GM12878 (cell line): ENCODE data around the gene ATF6B. TPM values are rescaled to one million over a fixed set of nuclear protein-coding genes. Genes with fewer than 3 reads are reported as not detected.

Source experiments
- ATAC-seq: fragments of 200-7000 bp; cut with Tn5 transposase; 3 replicates; pipeline ENCODE4 v1.9.1; 2020; ENCODE audit warnings: mild to moderate bottlenecking, moderate library complexity
- BruUV-seq: library from RNA; stranded (reverse); fragments of 400-500 nt; replicated peaks from 2 replicates; lab custom pipeline; 2021; lab: Mats Ljungman, UMichigan
- CTCF ChIA-PET: fragments of 300-600 bp; sonication (Branson Sonifier 250); formaldehyde crosslinking; extraction: SDS; loops from one replicate; lab custom pipeline; 2021; ENCODE audit warnings: inconsistent platforms; lab: Yijun Ruan, JAX
- POLR2A ChIA-PET: fragments of 350-600 bp; formaldehyde crosslinking; extraction: SDS; loops from one replicate; lab custom pipeline; 2021; ENCODE audit warnings: inconsistent platforms; lab: Charles Lee
- RAD21 ChIA-PET: fragments of 300-600 bp; sonication (Branson Sonifier 250); formaldehyde crosslinking; loops from one replicate; lab custom pipeline; 2023; ENCODE audit warnings: antibody characterized with exemption; ENCODE audit not compliant: unreplicated experiment; lab: Charles Lee
- SMC1A ChIA-PET: fragments of 300-600 bp; sonication (Branson Sonifier 250); formaldehyde crosslinking; loops from one replicate; lab custom pipeline; 2023; ENCODE audit not compliant: unreplicated experiment, uncharacterized antibody; lab: Charles Lee
- DNase-seq: peaks from one replicate; pipeline ENCODE4 v3.0.0-alpha.2; 2011; ENCODE audit warnings: low read depth, low spot score
- FAIRE-seq: peaks from 3 replicates; lab custom pipeline; 2011; peaks lifted over from hg19 to GRCh38; lab: Jason Lieb, UNC
- H2AFZ ChIP-seq: 2 replicates; pipeline ENCODE4 v1.6.0; 2011; ENCODE audit warnings: low read depth, low read length, control low read depth; ENCODE audit not compliant: control insufficient read depth
- H3K27ac ChIP-seq: 2 replicates; pipeline ENCODE4 v1.5.1; 2011; ENCODE audit warnings: control low read depth; ENCODE audit not compliant: control insufficient read depth, insufficient read depth
- H3K27me3 ChIP-seq, 2 experiments: replicated peaks in 1 of 2; 2 replicates each; pipeline versions ENCODE4 v1.6.0 to v1.6.1; 2011; ENCODE audit warnings: low read length in 1 of 2; ENCODE audit not compliant: control insufficient read depth in 2 of 2, insufficient read depth in 2 of 2
- H3K36me3 ChIP-seq, 2 experiments: 2 replicates each; pipeline ENCODE4 v1.5.1; 2011; ENCODE audit warnings: low read length in 1 of 2; ENCODE audit not compliant: control insufficient read depth in 2 of 2, insufficient read depth in 2 of 2
- H3K4me1 ChIP-seq: 2 replicates; pipeline ENCODE4 v1.6.1; 2011; ENCODE audit warnings: mild to moderate bottlenecking, low read length, moderate library complexity, mixed read lengths; ENCODE audit not compliant: control insufficient read depth, insufficient read depth
- H3K4me2 ChIP-seq: 2 replicates; pipeline ENCODE4 v1.6.0; 2011; ENCODE audit warnings: control low read depth; ENCODE audit not compliant: control insufficient read depth, insufficient read depth
- H3K4me3 ChIP-seq: fragments of 200-600 bp; sonication (generic); 2 replicates; pipeline ENCODE4 v1.5.1; 2016
- H3K79me2 ChIP-seq: 2 replicates; pipeline ENCODE4 v1.6.0; 2011; ENCODE audit warnings: low read length; ENCODE audit not compliant: control insufficient read depth, insufficient read depth
- H3K9ac ChIP-seq: 2 replicates; pipeline ENCODE4 v1.8.0; 2011; ENCODE audit warnings: low read length, control low read depth, mixed read lengths; ENCODE audit not compliant: control insufficient read depth, insufficient read depth
- H3K9me3 ChIP-seq: replicated peaks from 3 replicates; pipeline ENCODE4 v1.5.1; 2011; ENCODE audit warnings: mild to moderate bottlenecking, low read length; ENCODE audit not compliant: control insufficient read depth, insufficient read depth
- H4K20me1 ChIP-seq: 2 replicates; pipeline ENCODE4 v1.6.0; 2011; ENCODE audit not compliant: control insufficient read depth, insufficient read depth
- FOS ChIP-seq: IDR thresholded peaks from 3 replicates; pipeline ENCODE4 v1.6.1; 2011; ENCODE audit warnings: borderline replicate concordance; ENCODE audit not compliant: insufficient read length; ENCODE audit errors: extremely low read depth
- GABPA ChIP-seq: IDR thresholded peaks from 2 replicates; pipeline ENCODE4 v1.6.1; 2014; ENCODE audit warnings: antibody characterized with exemption, low read depth, mild to moderate bottlenecking, inconsistent platforms
- HCFC1 ChIP-seq: fragments of 150-350 bp; IDR thresholded peaks from 2 replicates; pipeline ENCODE4 v1.6.1; 2014; ENCODE audit warnings: low read length
- PAX5 ChIP-seq: IDR thresholded peaks from 2 replicates; pipeline ENCODE4 v1.6.1; 2011; ENCODE audit warnings: low read depth, low read length, borderline replicate concordance
- RAD51 ChIP-seq: fragments of 450-650 bp; IDR thresholded peaks from 2 replicates; pipeline ENCODE4 v1.6.1; 2016; ENCODE audit warnings: moderate library complexity, mild to moderate bottlenecking, inconsistent platforms
- RB1 ChIP-seq: fragments of 450-650 bp; formaldehyde crosslinking; IDR thresholded peaks from 2 replicates; pipeline ENCODE4 v1.6.1; 2017; ENCODE audit warnings: mild to moderate bottlenecking, borderline replicate concordance
- SP1 ChIP-seq: IDR thresholded peaks from one replicate; pipeline ENCODE4 v1.6.1; 2011; ENCODE audit warnings: low read depth, low read length
- STAT1 ChIP-seq: fragments of 450-650 bp; conservative IDR thresholded peaks from 2 replicates; pipeline ENCODE4 v1.6.1; 2014; ENCODE audit warnings: antibody characterized with exemption, mild to moderate bottlenecking
- SUPT20H ChIP-seq: IDR thresholded peaks from 2 replicates; pipeline ENCODE4 v1.6.1; 2011; ENCODE audit warnings: low read depth, mild to moderate bottlenecking, low read length, moderate library complexity, borderline replicate concordance; ENCODE audit not compliant: control insufficient read depth
- WGBS: methylation state at CpG from one replicate; pipeline ENCODE4 v1.1.6; 2016; ENCODE audit warnings: low lambda C conversion rate; ENCODE audit not compliant: insufficient replicate concordance, insufficient coverage; ENCODE audit errors: missing lambda C conversion rate; 5-methylcytosine and 5-hydroxymethylcytosine counted together
- in situ Hi-C: fragments of 300-500 bp; cut with MboI; formaldehyde crosslinking; loops from 9 replicates; pipeline ENCODE4 v1.14.3; 2018; ENCODE audit warnings: mixed read lengths
- intact Hi-C: fragments of 100-400 bp; cut with micrococcal nuclease; formaldehyde crosslinking; loops from one replicate; pipeline ENCODE4 v1.14.2; 2022; ENCODE audit not compliant: unreplicated experiment
- polyA plus RNA-seq, 11 experiments: library from polyadenylated mRNA; depleted of rRNA in 4 of 11; unstranded in 6 of 11; stranded (reverse) in 5 of 11; fragments of >200 nt; fragmentation: Nextera tagmentation in 4 of 11; fragmentation: Illumina TruSeq in 1 of 11; extraction: Ambion mirVana in 4 of 11; extraction: Trizol in 1 of 11; gene quantifications; 1 replicate in 1 of 11; 2 replicates in 10 of 11; pipeline versions ENCODE4 v1.2.1 to v1.2.3, GENCODE V29; 2011 to 2016; ENCODE audit warnings: inconsistent platforms in 2 of 11, missing spikeins in 2 of 11, low read depth in 1 of 11
- total RNA-seq, 4 experiments: library from RNA; depleted of rRNA in 3 of 4; stranded (reverse); fragments of >200 nt in 3 of 4; fragmentation: Illumina TruSeq in 1 of 4; extraction: Trizol in 1 of 4; gene quantifications; 2 replicates each; pipeline versions ENCODE4 v1.2.1 to v1.2.3, GENCODE V29; 2013 to 2021
- TF ChIP-seq, protein P1 (sequence below): IDR thresholded peaks from 2 replicates; pipeline ENCODE4 v1.6.1; 2011; ENCODE audit warnings: borderline replicate concordance, low read depth, mild to moderate bottlenecking, moderate library complexity, low read length; ENCODE audit not compliant: insufficient read depth, poor library complexity, severe bottlenecking
- TF ChIP-seq, protein P2 (sequence below): IDR thresholded peaks from 2 replicates; pipeline ENCODE4 v1.6.1; 2012; ENCODE audit warnings: low read depth, low read length, improper control_type of control experiment
- TF ChIP-seq, protein P3 (sequence below): fragments of 450-650 bp; IDR thresholded peaks from 2 replicates; pipeline ENCODE4 v1.6.1; 2017; ENCODE audit warnings: mild to moderate bottlenecking, moderate library complexity
- TF ChIP-seq, protein P4 (sequence below): fragments of 450-650 bp; IDR thresholded peaks from 2 replicates; pipeline ENCODE4 v1.6.1; 2018; ENCODE audit warnings: mild to moderate bottlenecking, low read depth, moderate library complexity; ENCODE audit not compliant: partially characterized antibody

ATF6B gene
- total and polyA plus RNA-seq, 10 of the 15 experiments (the other 5 are each of a cell fraction or from before 2014, with no cell fraction given) = 13.6 to 83.9 (median 44.0) TPM

DNA sequence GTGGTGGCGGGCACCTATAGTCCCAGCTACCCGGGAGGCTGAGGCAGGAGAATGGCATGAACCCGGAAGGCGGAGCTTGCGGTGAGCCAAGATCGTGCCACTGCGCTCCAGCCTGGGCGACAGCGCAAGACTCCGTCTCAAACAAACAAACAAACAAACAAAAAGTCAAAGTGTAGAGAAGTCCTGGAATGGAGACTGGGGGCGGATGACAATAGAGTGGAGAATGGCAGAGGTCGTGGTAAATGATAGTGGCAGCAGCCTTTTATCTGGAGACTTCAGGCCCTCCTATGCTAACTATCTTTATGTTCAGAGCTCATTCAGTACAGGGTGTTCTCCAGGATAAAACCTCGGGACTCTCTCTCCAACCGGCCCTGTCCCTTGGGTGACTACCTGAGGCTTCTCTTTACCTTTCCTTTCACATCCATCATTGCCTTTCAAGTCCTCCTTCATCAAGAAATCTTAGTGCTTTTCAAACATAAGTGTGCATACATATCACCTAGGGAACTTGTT is 3.4 kb upstream of the ATF6B start:
- TF ChIP-seq RB1 = no peak
- no peak for TF ChIP-seq SUPT20H
- no peak for TF ChIP-seq FOS
- no peak for TF ChIP-seq HCFC1
- no peak for TF ChIP-seq SP1
- TF ChIP-seq GABPA = no peak
- TF ChIP-seq, protein P1, sequence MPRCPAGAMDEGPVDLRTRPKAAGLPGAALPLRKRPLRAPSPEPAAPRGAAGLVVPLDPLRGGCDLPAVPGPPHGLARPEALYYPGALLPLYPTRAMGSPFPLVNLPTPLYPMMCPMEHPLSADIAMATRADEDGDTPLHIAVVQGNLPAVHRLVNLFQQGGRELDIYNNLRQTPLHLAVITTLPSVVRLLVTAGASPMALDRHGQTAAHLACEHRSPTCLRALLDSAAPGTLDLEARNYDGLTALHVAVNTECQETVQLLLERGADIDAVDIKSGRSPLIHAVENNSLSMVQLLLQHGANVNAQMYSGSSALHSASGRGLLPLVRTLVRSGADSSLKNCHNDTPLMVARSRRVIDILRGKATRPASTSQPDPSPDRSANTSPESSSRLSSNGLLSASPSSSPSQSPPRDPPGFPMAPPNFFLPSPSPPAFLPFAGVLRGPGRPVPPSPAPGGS = no peak
- TF ChIP-seq PAX5 = no peak
- TF ChIP-seq, protein P2, sequence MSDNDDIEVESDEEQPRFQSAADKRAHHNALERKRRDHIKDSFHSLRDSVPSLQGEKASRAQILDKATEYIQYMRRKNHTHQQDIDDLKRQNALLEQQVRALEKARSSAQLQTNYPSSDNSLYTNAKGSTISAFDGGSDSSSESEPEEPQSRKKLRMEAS = no peak
- TF ChIP-seq, protein P3, sequence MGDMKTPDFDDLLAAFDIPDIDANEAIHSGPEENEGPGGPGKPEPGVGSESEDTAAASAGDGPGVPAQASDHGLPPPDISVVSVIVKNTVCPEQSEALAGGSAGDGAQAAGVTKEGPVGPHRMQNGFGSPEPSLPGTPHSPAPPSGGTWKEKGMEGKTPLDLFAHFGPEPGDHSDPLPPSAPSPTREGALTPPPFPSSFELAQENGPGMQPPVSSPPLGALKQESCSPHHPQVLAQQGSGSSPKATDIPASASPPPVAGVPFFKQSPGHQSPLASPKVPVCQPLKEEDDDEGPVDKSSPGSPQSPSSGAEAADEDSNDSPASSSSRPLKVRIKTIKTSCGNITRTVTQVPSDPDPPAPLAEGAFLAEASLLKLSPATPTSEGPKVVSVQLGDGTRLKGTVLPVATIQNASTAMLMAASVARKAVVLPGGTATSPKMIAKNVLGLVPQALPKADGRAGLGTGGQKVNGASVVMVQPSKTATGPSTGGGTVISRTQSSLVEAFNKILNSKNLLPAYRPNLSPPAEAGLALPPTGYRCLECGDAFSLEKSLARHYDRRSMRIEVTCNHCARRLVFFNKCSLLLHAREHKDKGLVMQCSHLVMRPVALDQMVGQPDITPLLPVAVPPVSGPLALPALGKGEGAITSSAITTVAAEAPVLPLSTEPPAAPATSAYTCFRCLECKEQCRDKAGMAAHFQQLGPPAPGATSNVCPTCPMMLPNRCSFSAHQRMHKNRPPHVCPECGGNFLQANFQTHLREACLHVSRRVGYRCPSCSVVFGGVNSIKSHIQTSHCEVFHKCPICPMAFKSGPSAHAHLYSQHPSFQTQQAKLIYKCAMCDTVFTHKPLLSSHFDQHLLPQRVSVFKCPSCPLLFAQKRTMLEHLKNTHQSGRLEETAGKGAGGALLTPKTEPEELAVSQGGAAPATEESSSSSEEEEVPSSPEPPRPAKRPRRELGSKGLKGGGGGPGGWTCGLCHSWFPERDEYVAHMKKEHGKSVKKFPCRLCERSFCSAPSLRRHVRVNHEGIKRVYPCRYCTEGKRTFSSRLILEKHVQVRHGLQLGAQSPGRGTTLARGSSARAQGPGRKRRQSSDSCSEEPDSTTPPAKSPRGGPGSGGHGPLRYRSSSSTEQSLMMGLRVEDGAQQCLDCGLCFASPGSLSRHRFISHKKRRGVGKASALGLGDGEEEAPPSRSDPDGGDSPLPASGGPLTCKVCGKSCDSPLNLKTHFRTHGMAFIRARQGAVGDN = no peak
- TF ChIP-seq RAD51 = no peak
- TF ChIP-seq, protein P4, sequence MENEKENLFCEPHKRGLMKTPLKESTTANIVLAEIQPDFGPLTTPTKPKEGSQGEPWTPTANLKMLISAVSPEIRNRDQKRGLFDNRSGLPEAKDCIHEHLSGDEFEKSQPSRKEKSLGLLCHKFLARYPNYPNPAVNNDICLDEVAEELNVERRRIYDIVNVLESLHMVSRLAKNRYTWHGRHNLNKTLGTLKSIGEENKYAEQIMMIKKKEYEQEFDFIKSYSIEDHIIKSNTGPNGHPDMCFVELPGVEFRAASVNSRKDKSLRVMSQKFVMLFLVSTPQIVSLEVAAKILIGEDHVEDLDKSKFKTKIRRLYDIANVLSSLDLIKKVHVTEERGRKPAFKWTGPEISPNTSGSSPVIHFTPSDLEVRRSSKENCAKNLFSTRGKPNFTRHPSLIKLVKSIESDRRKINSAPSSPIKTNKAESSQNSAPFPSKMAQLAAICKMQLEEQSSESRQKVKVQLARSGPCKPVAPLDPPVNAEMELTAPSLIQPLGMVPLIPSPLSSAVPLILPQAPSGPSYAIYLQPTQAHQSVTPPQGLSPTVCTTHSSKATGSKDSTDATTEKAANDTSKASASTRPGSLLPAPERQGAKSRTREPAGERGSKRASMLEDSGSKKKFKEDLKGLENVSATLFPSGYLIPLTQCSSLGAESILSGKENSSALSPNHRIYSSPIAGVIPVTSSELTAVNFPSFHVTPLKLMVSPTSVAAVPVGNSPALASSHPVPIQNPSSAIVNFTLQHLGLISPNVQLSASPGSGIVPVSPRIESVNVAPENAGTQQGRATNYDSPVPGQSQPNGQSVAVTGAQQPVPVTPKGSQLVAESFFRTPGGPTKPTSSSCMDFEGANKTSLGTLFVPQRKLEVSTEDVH = no peak
- no peak for TF ChIP-seq STAT1
- H2AFZ ChIP-seq = no peak overlapping the region
- H3K9me3 ChIP-seq = no peaks in the 10 kb centered on the region
- no peak overlapping the region for H3K9ac ChIP-seq
- peaks cover 13% of the 10 kb centered on the region for H3K4me1 ChIP-seq
- no peak for FAIRE-seq
- no peak for DNase-seq
- 94% methylated on average over 14 of the region's 14 CpGs for WGBS
- ATAC-seq = no peak
- ChIA-PET CTCF (interaction anchor here (0.8 to 4.4 kb wide), 2 partner anchors 60 to 63 kb away, joined by 3 to 35 read pairs; partner anchors contain the start of gene GPSM3), SMC1A (interaction anchor here (3.8 kb wide), 1 partner anchor 60 kb away, joined by 24 read pairs; the partner anchor contains the start of genes GPSM3 and PBX2), RAD21 (interaction anchor here (0.7 kb wide), 1 partner anchor 23 kb away, joined by 5 read pairs; no protein-coding TSS in a partner anchor), POLR2A (interaction anchor here (1.1 kb wide), 1 partner anchor 47 kb away, joined by 3 read pairs; the partner anchor contains the start of gene RNF5)
- intact Hi-C loops (no loop called here), in situ Hi-C loops (no loop called here)
- peaks cover 20% of the 10 kb centered on the region for H3K79me2 ChIP-seq
- H3K27me3 ChIP-seq = no peaks in the 10 kb centered on the region
- no peaks in the 10 kb centered on the region for H3K36me3 ChIP-seq
- no peaks in the 10 kb centered on the region for H4K20me1 ChIP-seq
- no peak overlapping the region for H3K4me3 ChIP-seq
- H3K27ac ChIP-seq = no peak overlapping the region
- no peak overlapping the region for H3K4me2 ChIP-seq
- no TSS peak for BruUV-seq
